GM21717 (cell line): ENCODE results near the gene ALPK3.
"Not testable (repeated sequence)": the region's sequence is repeated elsewhere in the genome, so short reads cannot be mapped to it uniquely, and the experiment has no call there.

ENCODE experiments used
- ATAC-seq: cut with Tn5 transposase; IDR thresholded peaks from one replicate; pipeline ENCODE4 v1.9.1; 2021; ENCODE audit warnings: mild to moderate bottlenecking, moderate library complexity; ENCODE audit not compliant: unreplicated experiment

The ALPK3 gene

DNA sequence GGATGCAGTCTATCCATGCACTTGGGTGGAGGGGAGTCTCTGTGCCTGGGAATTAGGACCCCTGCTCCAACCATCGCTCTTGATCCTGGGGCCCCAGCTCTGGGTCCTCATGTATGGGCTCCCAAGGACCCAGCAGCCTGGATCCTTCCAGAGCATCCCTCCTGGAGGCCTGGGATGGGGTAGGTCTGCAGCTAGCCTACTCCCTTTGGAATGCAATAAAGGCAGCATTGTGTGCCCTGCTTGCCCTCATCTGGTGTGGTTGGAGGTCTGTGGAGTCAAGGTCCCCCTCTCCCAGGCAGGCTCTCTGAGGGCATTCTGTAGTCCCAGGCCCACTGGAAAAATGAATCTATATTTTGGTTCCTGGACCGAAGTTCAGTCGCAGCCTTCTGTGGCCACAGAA is 52.4 kb downstream of the ALPK3 start:
- ATAC-seq = no peak

DNA sequence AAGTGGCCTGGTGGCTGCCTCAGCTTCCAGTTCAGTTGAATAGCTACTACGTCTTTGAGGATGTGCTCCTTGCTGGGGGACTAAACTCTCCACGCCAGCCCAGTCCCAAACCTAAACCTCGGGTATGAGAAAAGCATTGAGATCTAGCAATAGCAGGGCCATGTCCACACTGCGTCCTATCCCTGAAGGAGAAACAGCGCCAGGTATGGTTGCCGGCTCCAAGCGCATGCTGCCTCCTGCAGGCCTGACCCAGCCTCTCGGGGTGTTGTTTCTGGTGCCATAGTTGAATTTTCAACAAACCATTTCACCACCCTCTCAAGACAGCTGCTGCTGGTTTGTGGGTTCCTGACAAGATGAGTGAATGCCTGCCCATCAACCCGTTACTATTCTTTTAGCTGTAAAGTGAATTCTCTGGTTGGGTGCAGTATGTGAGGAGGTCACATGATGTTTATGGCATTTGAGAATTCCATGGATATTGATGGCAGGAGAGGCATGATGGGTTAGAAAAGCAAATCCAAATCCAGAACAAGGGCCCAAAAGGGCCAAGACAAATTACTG is 54.4 kb downstream of the ALPK3 start:
- ATAC-seq = no peak

DNA sequence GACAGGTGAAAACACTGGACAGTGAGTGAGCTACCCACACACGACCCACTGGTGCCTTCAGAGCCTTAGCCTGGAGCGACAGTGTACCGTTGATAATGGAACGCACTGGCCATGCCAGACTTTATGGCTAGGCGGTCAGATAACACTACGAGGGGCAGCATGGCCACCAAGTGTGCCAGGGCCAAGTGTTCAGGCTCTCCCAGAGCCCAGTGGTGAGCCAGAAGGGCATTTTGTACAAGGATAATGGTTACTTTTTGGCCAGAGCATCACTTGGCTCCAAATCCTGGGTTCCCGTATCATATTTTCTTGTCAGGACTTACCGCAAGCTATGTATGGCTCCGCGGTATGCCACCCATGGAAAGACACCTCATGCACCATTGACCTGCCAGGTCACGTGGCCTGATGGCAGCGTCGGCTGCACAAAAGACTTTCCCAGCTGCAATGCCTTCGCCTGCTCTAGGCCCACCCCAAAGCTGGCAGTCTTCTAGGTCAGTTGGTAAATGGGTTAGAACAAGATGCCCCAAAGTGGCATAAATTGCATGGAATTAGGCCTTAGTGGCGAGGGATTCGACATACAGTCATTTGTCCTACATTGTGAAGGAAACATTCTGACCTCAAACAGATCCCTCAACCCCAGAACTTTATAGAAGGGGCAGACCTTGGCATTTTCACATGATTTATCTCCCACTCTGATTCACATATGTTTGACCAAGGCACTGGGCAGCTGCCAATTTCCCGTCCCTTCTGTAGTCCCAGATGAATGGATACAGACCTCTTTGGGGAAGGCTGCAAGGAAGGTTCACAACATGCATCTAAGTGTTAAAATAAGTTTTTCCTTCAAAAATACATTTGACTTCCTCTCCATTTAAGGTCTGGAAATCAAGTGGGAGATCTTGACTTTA is 55.1 kb downstream of the ALPK3 start:
- no peak for ATAC-seq

DNA sequence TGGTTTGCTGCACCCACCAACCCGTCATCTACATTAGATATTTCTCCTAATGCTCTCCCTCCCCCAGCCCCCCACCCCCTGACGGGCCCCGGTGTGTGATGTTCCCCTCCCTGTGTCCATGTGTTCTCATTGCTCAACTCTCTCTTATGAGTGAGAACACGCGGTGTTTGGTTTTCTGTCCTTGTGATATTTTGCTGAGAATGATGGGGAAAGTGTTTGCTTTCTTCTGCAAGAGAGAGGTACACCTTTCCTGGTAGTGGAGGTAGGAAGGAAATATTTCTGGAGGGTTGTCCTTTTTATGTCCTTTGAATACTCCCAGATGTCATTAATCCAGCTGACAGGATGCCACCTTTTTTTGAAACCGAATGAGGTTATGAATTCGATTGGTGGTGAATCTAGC is 56.8 kb downstream of the ALPK3 start:
- no peak for ATAC-seq

DNA sequence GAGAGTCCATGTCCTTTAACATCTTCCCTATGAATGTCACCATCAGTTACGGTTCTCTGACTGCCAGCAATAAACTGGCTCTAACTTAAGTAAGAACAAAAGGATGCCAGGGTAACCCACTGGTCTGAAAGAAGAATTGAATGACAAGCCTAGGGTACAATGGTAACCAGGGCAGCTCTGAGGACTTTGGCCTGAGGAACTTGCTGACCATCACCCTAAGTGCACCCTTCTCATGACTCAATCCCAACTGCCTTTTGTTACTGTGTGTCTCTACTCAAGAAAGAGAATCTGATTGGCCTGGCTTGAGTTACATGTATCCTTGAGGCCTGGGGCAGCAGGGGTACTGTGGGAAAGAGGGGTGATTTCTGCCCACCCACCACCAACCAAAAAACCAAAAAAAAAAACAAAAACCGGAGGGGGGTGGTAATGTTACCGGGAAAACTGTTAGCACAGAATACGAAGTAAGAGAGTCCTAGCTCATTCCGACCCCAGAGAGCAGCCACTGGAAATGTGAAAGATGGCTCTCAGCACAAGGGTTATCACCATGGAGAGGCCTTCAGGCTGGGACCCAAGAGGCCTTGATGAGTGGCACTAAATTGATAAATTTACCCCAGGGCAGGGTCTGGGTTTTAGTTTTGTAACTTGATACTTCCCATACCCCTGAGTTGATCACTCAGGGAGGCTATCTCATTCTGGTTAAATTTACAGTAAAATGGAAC is 58.0 kb downstream of the ALPK3 start:
- no peak for ATAC-seq

DNA sequence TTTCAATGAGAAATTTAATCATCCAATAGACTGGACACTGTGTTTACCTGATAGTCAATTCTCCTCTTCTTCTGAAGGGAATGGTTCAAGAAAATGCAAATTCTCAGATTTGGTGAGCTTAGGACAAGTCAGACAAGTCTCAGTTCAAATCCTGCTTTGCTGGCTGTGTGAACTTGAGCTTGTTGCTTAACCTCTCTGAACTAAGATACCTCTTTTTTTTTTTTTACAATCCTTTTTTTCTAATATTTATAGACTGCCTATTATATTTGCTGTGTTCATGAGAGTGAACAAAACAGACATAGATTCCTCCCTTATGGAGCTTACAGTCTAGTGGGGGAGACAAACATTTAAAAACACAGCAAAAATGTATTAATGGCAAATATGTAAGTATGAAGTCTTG is 59.1 kb downstream of the ALPK3 start:
- ATAC-seq = no peak

DNA sequence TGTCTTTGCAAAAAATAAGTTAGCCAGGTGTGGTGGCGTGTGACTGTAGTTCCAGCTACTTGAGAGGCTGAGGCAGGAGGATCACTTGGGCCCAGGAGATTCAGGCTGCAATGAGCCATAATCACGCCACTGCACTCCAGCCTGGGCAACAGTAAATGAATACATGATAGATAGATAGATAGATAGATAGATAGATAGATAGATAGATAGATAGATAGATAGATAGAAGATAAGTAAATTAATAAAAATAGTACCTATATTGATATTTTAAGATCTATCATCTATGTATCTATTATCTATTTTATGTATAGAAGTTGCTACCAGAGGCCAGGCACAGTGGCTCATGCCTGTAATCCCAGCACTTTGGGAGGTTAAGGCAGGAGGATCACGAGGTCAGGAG is 60.5 kb downstream of the ALPK3 start:
- ATAC-seq = not testable (repeated sequence)

DNA sequence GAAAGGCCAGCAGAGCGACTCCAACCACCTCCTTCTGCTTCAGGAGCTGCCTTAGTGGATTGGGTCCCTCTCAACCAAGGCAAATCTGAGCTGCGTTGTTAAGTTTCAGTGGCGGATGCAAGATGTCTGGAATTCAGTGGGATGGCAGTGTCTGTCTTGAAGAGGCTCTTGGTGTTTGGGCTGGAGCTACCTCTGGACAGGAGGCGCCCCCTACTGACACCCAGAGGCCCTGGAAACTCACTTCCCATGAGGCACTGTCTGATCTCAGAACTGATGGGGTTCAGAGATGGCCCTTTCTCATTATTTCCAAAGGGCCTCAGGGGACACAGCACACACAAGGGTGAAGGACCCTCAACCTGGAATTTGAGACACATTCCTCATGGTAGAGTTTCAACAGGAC is 61.3 kb downstream of the ALPK3 start:
- ATAC-seq = no peak

DNA sequence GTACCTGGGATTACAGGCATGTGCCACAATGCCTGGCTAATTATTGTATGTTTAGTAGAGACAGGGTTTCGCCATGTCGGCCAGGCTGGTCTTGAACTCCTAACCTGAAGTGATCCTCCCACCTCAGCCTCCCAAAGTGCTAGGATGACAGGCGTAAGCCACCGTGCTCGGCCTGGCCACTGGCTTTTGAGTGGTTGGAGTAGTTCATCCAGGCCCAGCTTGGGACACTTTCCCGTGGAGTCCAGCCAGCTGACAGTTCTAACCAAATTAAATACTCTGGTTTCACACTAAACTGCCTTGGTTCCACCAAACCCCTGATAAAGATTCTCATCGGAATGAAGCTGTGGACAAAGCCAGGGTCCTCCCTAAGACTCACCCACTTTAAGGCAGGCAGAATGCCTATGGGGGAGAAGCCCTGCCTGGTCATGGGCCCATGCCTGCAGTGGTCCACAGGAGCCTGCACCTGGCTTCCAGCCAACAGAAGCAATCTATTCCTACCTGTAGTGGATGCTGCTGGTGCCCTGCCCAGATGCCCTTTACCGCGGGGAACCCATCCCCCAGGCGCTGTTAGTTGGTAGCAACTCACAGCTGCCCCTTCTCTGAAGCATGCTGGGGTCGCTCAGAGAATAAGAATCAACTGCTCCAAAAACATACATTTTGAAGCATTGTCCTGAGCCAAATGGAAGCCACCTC is 62.1 kb downstream of the ALPK3 start:
- no peak for ATAC-seq

DNA sequence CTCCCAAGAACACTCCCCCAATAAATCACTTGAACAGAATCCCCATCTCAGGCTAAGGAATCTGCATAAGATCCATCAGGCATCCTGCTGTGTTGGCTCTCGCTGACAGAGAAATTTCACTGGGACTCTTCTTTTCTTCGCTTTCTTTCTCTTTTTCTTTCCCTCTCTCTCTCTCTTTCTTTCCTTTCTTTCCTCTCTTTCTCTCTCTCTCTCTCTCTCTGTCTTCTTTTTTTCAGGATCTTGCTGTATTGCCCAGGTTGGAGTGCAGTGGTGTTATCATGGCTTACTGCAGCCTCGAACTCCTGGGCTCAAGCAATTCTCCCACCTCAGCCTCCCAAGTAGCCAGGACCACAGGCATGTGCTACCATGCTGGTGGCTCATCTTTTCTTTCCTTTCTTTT is 62.9 kb downstream of the ALPK3 start:
- no peak for ATAC-seq

DNA sequence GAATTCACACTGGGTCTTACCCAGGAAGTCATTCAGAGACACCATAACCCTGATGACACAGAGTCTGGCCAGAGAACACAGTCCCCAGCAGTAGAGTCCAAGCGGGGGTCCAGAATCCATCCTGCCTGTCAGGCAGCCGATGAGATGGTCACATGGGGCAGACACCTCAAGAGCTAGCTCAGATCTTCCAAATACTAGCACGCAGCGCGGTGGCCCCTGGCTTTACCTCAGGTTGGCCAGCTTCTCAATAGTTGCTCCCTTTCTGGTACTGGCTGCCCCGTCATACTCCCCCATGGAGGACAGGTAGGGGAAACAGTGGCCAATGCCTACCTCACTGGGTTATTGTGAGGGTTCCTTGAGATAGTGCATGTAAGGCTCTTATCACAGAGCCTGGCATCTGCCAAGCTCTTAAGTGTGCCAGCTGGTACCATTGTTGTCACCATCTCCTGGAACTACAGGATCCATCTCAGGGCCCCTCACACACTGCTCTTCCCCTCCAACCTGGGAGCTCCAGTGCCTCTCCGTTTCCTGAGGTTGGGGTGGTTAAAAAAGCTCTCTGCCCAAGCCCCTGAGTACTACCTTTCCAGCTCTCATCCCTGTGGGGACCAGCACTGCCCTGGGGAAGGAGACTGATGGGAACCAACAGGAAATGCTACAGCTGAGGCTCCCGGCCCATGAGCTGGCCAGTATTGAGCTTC is 63.8 kb downstream of the ALPK3 start:
- no peak for ATAC-seq

DNA sequence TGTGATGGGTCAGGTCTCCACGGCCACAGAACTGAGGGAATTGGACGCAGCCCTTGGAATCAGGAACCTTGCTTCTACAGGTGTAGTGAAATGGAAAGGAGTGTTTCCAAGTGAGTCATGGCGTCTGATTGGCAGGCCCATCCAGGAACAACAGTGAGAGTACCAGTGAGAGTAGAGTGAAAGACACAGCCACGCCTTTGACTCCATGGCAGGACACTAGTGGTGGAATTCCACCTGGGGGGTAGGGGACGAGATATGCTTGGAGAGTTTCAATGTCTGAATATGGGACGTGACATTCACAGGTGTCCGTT is 64.3 kb downstream of the ALPK3 start:
- ATAC-seq = no peak

DNA sequence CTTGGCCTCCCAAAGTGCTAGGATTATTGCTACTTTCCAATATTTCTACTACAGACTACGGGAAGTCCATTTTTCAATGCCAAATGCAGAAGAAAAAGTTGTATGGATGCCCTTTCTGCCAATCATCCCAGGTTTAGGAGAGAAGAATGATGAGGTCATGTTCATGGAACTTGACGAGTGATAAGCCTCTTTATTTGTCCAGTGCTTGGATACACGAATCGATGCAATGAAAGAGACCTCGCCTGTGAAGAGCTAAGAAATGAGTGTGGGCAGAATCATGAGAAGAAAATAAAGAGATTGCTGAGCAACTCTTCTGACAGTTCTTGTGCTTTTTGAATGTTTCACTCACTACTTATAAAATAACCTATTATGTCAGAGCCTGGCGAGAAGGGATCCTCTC is 66.3 kb downstream of the ALPK3 start:
- no peak for ATAC-seq

DNA sequence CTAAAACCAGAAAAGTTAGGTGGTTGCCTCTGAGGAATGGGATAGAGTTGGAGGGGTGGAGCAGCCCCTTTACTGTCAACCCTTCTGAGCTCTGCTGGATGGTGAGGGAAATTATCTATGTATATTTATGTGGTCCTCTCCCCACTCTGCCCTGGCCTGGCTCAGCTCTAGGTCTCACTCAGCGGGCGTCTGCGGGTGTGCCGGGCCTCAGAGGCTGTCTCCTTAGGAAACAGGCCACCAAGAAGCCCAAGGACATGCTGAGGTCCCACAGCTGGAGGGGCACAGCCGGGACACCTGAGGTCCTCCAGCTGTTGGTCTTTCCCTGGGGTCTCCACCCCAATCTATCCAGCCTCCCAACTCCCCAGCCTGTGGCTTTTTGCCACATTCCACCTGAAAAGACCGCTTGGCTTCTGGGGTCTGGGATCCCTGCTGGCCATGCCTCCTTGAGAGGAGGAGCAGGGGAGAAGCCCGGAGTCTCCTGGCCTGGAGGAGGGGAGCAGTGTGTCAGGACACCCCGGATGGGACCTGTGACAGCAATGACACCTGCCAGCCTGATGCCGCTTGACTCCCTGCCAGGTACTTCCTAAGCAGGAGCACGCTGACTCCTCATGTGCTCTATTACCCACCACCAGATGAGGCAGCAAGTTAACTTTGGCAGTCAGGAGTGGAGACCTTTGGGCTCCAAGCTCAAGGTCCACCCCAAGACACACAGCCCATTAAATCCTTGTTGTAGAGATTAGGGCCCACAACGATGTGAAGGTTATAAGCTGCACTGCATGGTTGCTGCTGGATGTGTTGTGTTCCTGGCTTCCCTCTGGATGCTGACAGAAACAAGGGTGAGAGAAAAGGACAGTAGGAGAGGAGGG is 67.0 kb downstream of the ALPK3 start, which contains the start of gene SLC28A1:
TSS of gene SLC28A1 (plus strand) at position 747 of the 866 bp plus-strand sequence. CDS start 3,099 bp downstream, outside the sequence.
- ATAC-seq = no peak

DNA sequence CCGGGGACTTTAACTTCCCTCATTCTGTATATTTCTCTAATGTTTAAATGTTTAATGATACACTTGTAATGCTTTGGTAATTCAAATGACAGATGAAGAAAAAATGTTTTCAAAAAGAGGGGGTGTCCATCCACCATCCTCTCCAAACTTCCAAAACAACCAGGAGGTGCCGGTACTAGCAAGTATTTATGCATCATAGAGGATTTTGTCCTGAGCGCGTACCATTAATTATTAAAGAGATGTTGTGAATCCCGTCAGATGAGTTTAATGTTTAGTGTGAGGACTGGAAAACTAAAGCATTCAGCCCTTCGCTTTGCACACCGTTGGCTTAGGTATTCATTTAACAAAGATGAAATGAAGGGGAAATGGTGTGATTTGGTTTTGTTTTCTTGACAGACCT is 68.6 kb downstream of the ALPK3 start:
- ATAC-seq = no peak

DNA sequence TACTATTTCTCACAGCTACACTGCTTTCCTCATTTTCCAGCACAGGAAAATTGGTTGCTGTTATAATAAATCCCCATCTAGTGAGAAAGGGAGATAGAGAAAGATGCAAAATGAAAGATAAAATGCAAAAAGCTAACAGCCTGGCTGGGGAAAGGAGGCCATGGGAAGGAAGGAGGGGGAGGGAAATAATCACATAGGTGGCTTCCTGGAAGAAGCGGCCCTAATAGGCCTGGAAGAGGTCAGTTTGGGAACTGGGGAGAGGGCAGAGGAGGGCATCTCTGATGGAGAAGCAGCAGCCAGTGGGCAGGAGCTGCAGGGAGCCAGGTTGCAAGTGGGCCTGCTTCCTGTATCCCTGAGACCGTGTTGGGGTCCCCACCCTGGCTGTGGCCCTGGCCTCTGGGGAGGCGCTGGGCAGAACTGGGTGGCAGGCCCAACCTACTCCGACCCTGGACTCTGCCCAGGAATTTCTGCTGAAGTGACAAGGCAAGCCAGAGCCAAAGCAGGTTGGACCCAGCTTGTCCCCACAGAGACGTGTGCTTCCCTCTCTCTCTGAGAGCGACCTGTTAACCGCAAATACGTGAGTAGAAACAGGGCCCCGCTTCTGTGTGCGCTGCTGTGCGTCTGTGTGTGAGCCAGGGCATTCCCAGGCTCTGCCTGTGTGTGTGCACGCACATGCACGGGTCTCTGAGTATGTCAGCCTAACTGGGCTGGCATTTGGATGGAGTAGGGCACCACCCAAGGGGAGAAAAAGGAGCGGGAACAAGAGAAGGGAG is 69.2 kb downstream of the ALPK3 start:
- ATAC-seq = no peak

DNA sequence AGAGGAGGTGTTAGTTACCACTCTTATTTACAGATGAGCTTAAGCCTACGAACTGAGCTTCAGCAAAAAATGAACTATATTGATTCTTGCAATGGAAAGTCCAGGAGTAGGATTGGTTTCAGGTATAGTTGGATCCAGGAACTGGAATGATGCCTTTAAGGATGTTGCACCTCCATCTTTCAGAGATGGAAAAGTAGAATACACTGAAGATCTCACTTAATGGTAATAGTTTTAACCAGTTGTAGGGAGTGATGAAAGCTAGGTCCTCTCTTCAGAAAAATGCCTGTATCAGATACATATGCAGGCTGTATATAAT is 69.8 kb downstream of the ALPK3 start:
- no peak for ATAC-seq

DNA sequence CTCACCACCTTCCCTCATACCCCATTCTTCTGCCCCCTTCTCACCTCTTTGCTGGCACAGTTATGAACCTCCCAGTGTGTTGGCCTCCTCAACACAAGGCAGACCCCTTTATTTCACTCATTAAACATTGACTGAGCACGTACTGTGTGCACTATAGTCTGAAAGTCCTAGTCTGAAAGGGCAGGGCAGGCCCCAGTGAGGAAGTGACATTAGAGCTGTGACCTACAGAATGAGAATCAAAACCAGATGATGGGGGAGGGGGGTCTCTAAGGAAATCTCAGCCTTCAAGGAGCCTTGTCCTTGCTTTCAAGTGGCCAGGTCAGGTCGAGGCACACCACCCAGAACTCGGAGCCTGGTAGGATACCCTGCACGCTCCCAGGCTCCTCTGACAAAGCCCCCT is 70.8 kb downstream of the ALPK3 start:
- ATAC-seq = no peak

DNA sequence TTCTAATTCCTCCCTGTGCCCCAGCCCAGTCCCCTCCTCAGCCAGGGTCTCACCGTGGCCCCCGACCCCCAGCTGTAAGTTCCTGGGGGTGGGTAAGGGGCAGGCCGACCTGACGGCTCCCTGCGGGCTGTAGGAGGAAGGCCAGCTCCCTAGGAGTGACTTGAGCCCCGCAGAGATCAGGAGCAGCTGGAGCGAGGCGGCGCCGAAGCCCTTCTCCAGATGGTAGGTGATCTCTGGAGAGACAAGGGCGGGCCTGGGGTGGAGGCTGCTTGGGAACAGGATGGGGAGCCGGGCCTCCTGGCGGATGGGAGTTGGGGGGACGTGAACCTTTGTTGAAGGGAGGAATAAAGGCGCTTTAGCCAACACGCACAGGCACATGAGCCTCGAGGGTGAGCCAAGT is 71.5 kb downstream of the ALPK3 start:
- ATAC-seq = no peak
